Measurements from ENCODE around the gene TMEM253.

DNA sequence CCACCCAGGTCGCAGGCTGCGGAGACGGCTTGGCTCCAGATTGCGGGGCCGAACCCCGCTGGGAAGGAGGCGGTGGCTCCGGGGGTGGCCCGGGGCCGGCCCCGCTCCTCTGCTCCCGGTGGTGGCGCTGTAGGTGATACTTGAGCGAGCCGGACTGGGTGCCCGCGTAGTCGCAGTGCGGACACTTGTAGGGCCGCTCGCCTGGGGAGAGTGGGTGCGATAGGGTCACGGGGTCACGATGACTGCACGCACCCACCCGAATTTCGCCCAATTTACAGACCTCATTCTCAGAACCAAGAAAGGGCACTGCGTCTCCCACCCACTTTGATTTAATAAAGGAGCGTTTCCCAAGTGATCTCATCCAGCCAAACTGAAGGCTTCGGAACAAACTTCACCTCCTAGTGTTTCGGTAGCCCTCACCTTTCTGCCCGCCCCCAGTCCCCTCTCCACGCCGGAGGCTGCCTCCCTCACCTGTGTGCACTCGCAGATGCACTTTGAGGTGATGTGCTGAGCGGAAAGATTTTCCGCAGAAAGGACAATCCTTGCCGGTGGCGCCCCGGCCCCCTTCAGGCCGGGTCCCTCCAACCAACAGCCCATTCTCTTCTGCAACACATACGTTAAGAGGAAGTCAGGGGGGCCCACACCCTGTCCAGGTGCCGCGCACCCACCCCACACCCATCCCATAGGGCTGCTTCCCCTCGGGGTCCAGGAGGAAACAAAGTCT lies 9.8 kb upstream of the TMEM253 start:
- TF ChIP-seq, protein P1, sequence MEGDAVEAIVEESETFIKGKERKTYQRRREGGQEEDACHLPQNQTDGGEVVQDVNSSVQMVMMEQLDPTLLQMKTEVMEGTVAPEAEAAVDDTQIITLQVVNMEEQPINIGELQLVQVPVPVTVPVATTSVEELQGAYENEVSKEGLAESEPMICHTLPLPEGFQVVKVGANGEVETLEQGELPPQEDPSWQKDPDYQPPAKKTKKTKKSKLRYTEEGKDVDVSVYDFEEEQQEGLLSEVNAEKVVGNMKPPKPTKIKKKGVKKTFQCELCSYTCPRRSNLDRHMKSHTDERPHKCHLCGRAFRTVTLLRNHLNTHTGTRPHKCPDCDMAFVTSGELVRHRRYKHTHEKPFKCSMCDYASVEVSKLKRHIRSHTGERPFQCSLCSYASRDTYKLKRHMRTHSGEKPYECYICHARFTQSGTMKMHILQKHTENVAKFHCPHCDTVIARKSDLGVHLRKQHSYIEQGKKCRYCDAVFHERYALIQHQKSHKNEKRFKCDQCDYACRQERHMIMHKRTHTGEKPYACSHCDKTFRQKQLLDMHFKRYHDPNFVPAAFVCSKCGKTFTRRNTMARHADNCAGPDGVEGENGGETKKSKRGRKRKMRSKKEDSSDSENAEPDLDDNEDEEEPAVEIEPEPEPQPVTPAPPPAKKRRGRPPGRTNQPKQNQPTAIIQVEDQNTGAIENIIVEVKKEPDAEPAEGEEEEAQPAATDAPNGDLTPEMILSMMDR (IDR thresholded peaks at IDR 0.05; ENCODE audit: poor library complexity), result no peak
- TF ChIP-seq EZH2 (IDR thresholded peaks at IDR 0.05; ENCODE audit: borderline replicate concordance) (no peak), EZH2phosphoT487 (IDR thresholded peaks at IDR 0.05; ENCODE audit: low read depth, severe bottlenecking, unreplicated experiment) (no peak)

All from hepatocyte (in vitro differentiated cells).